ENCODE results near the gene CCDC77.

The CCDC77 gene

DNA sequence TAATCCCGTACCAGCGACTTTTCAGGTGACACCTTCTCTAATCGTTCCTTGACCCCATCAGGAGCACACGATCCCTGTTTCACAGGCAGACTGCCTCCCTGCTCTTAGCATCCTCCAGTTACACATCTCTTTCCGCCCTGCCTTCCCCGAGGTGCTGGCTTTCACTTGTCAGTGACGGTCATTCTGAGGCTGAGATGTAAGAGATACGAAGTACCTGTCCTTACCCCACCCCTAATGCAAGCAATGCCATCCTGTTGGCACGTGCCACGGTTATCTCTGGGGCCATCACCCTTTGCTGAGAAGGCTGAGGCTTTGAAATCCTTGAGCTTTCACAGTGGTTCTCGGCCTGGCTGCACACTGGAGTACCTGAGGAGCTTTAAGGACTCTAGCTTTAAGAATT is 82.7 kb downstream of the CCDC77 start:
- no peak for DNase-seq

DNA sequence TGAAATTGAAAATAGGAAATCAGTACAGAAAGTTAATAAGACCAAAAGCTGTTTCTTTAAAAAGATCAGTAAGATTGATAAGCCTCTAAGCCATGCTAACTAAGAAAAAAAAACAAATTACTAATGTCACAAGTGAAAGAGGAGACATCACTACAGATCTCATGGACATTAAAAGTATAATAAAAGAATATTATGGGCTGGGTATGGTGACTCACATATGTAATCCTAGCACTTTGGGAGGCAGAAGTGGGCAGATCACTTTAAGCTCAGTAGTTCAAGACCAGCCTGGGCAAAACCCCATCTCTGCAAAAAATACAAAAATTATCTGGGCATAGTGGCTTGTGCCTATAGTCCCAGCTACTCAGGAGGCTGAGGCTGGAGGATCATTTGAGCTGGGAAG is 88.8 kb downstream of the CCDC77 start:
- DNase-seq: no peak

Measured in CD4-positive, alpha-beta T cell treated with Interleukin-21 for 1 hour (primary cell).